ENCODE measurements around the gene FBXW7. TPM values are rescaled to one million over a fixed set of nuclear protein-coding genes. Genes with fewer than 3 reads are reported as not detected.

The FBXW7 gene
- total and polyA plus RNA-seq, 2 donors (not counting 1 experiment from before 2014, with no cell fraction given), result 16.3 to 68.7 TPM

DNA sequence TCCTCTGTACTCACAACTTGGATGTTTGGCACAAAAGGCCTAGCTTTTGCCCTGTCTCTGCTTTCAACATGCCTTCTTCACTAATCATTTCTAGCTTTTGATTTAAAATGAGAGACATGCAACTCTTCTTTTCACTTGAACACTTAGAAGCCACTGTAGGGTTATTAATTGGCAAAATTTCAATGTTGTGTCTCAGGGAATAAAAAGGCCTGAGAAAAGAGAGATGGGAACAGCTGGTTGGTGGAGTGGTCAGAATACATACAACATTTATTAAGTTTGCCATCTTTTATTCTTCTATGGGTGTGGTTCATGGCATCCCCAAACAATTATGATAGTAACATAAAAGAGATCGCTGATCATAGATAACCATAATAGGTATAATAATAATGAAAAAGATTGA, 114.3 kb downstream of the FBXW7 start:
- no peaks in the 10 kb centered on the region for H3K36me3 ChIP-seq (ENCODE audit: control insufficient read depth, insufficient read depth, low read length)
- no peaks in the 10 kb centered on the region for H3K4me1 ChIP-seq (ENCODE audit: control insufficient read depth, extremely low read depth, insufficient read depth, low read length)
- H3K27ac ChIP-seq (ENCODE audit: insufficient read depth, low read length), result no peak overlapping the region
- DNase-seq (ENCODE audit: low read depth in 2 of 2), result no peak
- no peak overlapping the region for H3K4me2 ChIP-seq (ENCODE audit: extremely low read depth, insufficient read depth, low read length)
- no peaks in the 10 kb centered on the region for H4K20me1 ChIP-seq (ENCODE audit: control insufficient read depth, extremely low read depth, insufficient read depth, low read length)
- no peaks in the 10 kb centered on the region for H3K79me2 ChIP-seq (ENCODE audit: control insufficient read depth, insufficient read depth, low read length)
- no peak overlapping the region for H3K9ac ChIP-seq (ENCODE audit: insufficient read depth, low read length)
- no peak overlapping the region for H2AFZ ChIP-seq (ENCODE audit: low read length)
- TF ChIP-seq EZH2 (IDR thresholded peaks at IDR 0.05; ENCODE audit: low read length, missing control alignments) (no peak), CTCF (conservative IDR thresholded peaks at IDR 0.05 in 1 of 2, IDR thresholded peaks at IDR 0.05 in 1 of 2; ENCODE audit: low read depth in 1 of 2, low read length in 2 of 2) (no peak)
- no peak overlapping the region for H3K4me3 ChIP-seq (replicated peaks in 1 of 4; ENCODE audit: control extremely low read depth in 1 of 4, insufficient read depth in 1 of 4, low read depth in 3 of 4, low read length in 4 of 4)
- H3K27me3 ChIP-seq (ENCODE audit: control insufficient read depth, insufficient read depth, low read length), result no peaks in the 10 kb centered on the region
- H3K9me3 ChIP-seq (ENCODE audit: control insufficient read depth, insufficient read depth, low read depth, low read length), result no peaks in the 10 kb centered on the region

GRCh38 chr4:152419809-152420208, 116.1 kb downstream of the FBXW7 start:
- no peak for DNase-seq (ENCODE audit: low read depth in 2 of 2)
- H3K4me3 ChIP-seq (replicated peaks in 1 of 4; ENCODE audit: control extremely low read depth in 1 of 4, insufficient read depth in 1 of 4, low read depth in 3 of 4, low read length in 4 of 4), result no peak overlapping the region
- TF ChIP-seq CTCF (conservative IDR thresholded peaks at IDR 0.05 in 1 of 2, IDR thresholded peaks at IDR 0.05 in 1 of 2; ENCODE audit: low read depth in 1 of 2, low read length in 2 of 2), result no peak
- no peak for TF ChIP-seq EZH2 (IDR thresholded peaks at IDR 0.05; ENCODE audit: low read length, missing control alignments)
- H2AFZ ChIP-seq (ENCODE audit: low read length), result no peak overlapping the region
- H3K9ac ChIP-seq (ENCODE audit: insufficient read depth, low read length), result no peak overlapping the region
- peaks cover 3% of the 10 kb centered on the region for H3K4me1 ChIP-seq (ENCODE audit: control insufficient read depth, extremely low read depth, insufficient read depth, low read length)
- no peak overlapping the region for H3K4me2 ChIP-seq (ENCODE audit: extremely low read depth, insufficient read depth, low read length)
- no peak overlapping the region for H3K27ac ChIP-seq (ENCODE audit: insufficient read depth, low read length)
- H3K79me2 ChIP-seq (ENCODE audit: control insufficient read depth, insufficient read depth, low read length), result no peaks in the 10 kb centered on the region
- H3K9me3 ChIP-seq (ENCODE audit: control insufficient read depth, insufficient read depth, low read depth, low read length), result no peaks in the 10 kb centered on the region
- no peaks in the 10 kb centered on the region for H3K27me3 ChIP-seq (ENCODE audit: control insufficient read depth, insufficient read depth, low read length)
- H3K36me3 ChIP-seq (ENCODE audit: control insufficient read depth, insufficient read depth, low read length), result no peaks in the 10 kb centered on the region
- no peaks in the 10 kb centered on the region for H4K20me1 ChIP-seq (ENCODE audit: control insufficient read depth, extremely low read depth, insufficient read depth, low read length)

DNA sequence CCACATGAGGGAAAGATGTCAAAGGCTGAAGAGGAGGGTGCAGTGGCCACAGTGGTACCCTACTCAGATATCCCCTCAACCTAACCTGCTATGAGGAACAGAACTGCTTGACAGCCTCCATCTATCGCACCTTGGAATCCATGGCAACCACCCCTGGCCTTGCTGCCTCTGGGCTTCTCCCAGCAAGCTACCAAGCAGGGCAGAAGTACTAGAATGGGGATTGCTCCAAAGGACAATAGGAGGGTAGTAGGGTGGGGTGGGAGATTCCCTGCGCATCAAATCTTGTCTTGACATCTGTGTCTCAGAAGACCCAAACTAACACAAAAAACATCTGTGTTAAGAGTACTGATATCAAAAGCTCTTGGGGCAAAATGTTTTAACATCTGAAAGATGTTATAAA, 118.2 kb downstream of the FBXW7 start:
- Histone ChIP-seq H3K4me1 (ENCODE audit: control insufficient read depth, extremely low read depth, insufficient read depth, low read length) (peaks cover 3% of the 10 kb centered on the region), H3K79me2 (ENCODE audit: control insufficient read depth, insufficient read depth, low read length) (no peaks in the 10 kb centered on the region), H4K20me1 (ENCODE audit: control insufficient read depth, extremely low read depth, insufficient read depth, low read length) (no peaks in the 10 kb centered on the region), H3K27me3 (ENCODE audit: control insufficient read depth, insufficient read depth, low read length) (no peaks in the 10 kb centered on the region), H2AFZ (ENCODE audit: low read length) (no peak overlapping the region), H3K4me2 (ENCODE audit: extremely low read depth, insufficient read depth, low read length) (no peak overlapping the region), H3K4me3 (replicated peaks in 1 of 4; ENCODE audit: control extremely low read depth in 1 of 4, insufficient read depth in 1 of 4, low read depth in 3 of 4, low read length in 4 of 4) (no peak overlapping the region), H3K9me3 (ENCODE audit: control insufficient read depth, insufficient read depth, low read depth, low read length) (no peaks in the 10 kb centered on the region), H3K36me3 (ENCODE audit: control insufficient read depth, insufficient read depth, low read length) (no peaks in the 10 kb centered on the region), H3K27ac (ENCODE audit: insufficient read depth, low read length) (no peak overlapping the region), H3K9ac (ENCODE audit: insufficient read depth, low read length) (no peak overlapping the region)
- DNase-seq (ENCODE audit: low read depth in 2 of 2), result no peak
- TF ChIP-seq CTCF (conservative IDR thresholded peaks at IDR 0.05 in 1 of 2, IDR thresholded peaks at IDR 0.05 in 1 of 2; ENCODE audit: low read depth in 1 of 2, low read length in 2 of 2), result no peak
- TF ChIP-seq EZH2 (IDR thresholded peaks at IDR 0.05; ENCODE audit: low read length, missing control alignments), result no peak
